A673 (cell line): ENCODE measurements around the gene GPHN. TPM values are rescaled to one million over a fixed set of nuclear protein-coding genes. Genes with fewer than 3 reads are reported as not detected.

Experiments used
- BruUV-seq: library from RNA; stranded (reverse); fragments of 400-500 nt; replicated peaks from 2 replicates; lab custom pipeline; 2021; lab: Mats Ljungman, UMichigan
- CTCF ChIA-PET: fragments of 300-600 bp; sonication (Branson Sonifier 250); formaldehyde crosslinking; loops from one replicate; lab custom pipeline; 2022; ENCODE audit warnings: antibody characterized with exemption; lab: Charles Lee
- POLR2A ChIA-PET: fragments of 300-600 bp; sonication (Branson Sonifier 250); formaldehyde crosslinking; loops from one replicate; lab custom pipeline; 2022; ENCODE audit warnings: antibody characterized with exemption; ENCODE audit not compliant: low non-redundant PET; lab: Charles Lee
- DNase-seq: peaks from one replicate; pipeline ENCODE4 v3.0.0-alpha.2; 2015; ENCODE audit warnings: low spot score
- H3K27ac ChIP-seq: fragments of 200-600 bp; sonication (generic); 2 replicates; pipeline ENCODE4 v1.5.1; 2016; ENCODE audit warnings: mixed run types, low read depth, mild to moderate bottlenecking, mixed read lengths, antibody characterized with exemption, low read length; ENCODE audit not compliant: poor library complexity, severe bottlenecking
- H3K27me3 ChIP-seq: fragments of 200-600 bp; sonication (generic); replicated peaks from 2 replicates; pipeline ENCODE4 v1.6.1; 2017; ENCODE audit warnings: mixed run types, low read depth, mild to moderate bottlenecking, mixed read lengths, antibody characterized with exemption, low read length; ENCODE audit not compliant: insufficient read depth, poor library complexity
- H3K36me3 ChIP-seq: fragments of 200-600 bp; sonication (generic); 2 replicates; pipeline ENCODE4 v1.6.1; 2016; ENCODE audit warnings: mixed run types, mild to moderate bottlenecking, mixed read lengths, antibody characterized with exemption, low read length; ENCODE audit not compliant: insufficient read depth, poor library complexity, severe bottlenecking
- H3K4me1 ChIP-seq: fragments of 200-600 bp; sonication (generic); 2 replicates; pipeline ENCODE4 v1.6.1; 2017; ENCODE audit warnings: mixed run types, mild to moderate bottlenecking, mixed read lengths, antibody characterized with exemption, low read length; ENCODE audit not compliant: insufficient read depth, poor library complexity, severe bottlenecking
- H3K4me3 ChIP-seq: fragments of 200-600 bp; sonication (generic); 2 replicates; pipeline ENCODE4 v1.5.1; 2016; ENCODE audit warnings: low read depth, mixed run types, mild to moderate bottlenecking, mixed read lengths, low read length; ENCODE audit not compliant: poor library complexity, severe bottlenecking
- H3K9me3 ChIP-seq: fragments of 200-600 bp; sonication (generic); 2 replicates; pipeline ENCODE4 v1.6.1; 2016; ENCODE audit warnings: mixed run types, low read depth, mild to moderate bottlenecking, mixed read lengths, antibody characterized with exemption, low read length; ENCODE audit not compliant: poor library complexity, severe bottlenecking
- EZH2 ChIP-seq: fragments of 200-600 bp; sonication (generic); IDR thresholded peaks from 2 replicates; pipeline ENCODE4 v1.6.1; 2017; ENCODE audit warnings: borderline replicate concordance, low read depth, mild to moderate bottlenecking, mixed read lengths, antibody characterized with exemption, low read length; ENCODE audit not compliant: poor library complexity, severe bottlenecking
- intact Hi-C: fragments of 100-400 bp; cut with micrococcal nuclease; formaldehyde crosslinking; loops from one replicate; pipeline ENCODE4 v1.10.0; 2022; ENCODE audit not compliant: unreplicated experiment
- total RNA-seq: library from RNA; stranded (reverse); gene quantifications from 2 replicates; pipeline ENCODE4 v1.2.3, GENCODE V29; 2021
- TF ChIP-seq, protein P1 (sequence below): fragments of 300-800, 200-600 bp; sonication (generic); conservative IDR thresholded peaks from 2 replicates; pipeline ENCODE4 v1.5.1; 2017; ENCODE audit warnings: low read depth, mild to moderate bottlenecking, antibody characterized with exemption, low read length, moderate library complexity, mixed read lengths

GPHN gene
- total RNA-seq, 1 experiment from 2014 or later: 30.3 TPM

DNA sequence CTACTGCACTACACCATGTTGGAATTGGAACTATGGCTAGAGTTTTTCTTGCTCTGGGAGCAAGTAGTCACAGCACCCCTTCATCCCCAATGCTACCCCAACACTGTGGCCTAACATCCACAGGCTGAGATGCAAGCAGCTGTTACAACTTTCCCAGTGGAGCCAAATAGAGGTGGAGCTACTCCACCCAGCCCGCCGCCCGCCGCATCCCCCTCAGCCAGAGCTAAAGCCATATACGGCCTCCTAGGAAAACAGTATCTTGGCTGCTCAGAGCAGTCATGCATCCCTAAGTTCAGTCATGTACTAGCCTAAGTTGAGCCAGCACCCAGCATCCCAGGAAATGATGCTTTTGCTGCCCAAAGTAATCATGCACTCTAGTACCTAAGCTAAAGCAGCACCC, 664.1 kb downstream of the GPHN start:
- intact Hi-C loops: no loop called here
- ChIA-PET CTCF (no interaction called here), POLR2A (no interaction called here)
- Histone ChIP-seq H3K36me3 (no peaks in the 10 kb centered on the region), H3K27me3 (no peaks in the 10 kb centered on the region), H3K27ac (no peak overlapping the region), H3K4me3 (no peak overlapping the region), H3K9me3 (peaks cover 11% of the 10 kb centered on the region), H3K4me1 (peaks cover 26% of the 10 kb centered on the region)
- no TSS peak for BruUV-seq
- no peak for DNase-seq
- TF ChIP-seq, protein P1, sequence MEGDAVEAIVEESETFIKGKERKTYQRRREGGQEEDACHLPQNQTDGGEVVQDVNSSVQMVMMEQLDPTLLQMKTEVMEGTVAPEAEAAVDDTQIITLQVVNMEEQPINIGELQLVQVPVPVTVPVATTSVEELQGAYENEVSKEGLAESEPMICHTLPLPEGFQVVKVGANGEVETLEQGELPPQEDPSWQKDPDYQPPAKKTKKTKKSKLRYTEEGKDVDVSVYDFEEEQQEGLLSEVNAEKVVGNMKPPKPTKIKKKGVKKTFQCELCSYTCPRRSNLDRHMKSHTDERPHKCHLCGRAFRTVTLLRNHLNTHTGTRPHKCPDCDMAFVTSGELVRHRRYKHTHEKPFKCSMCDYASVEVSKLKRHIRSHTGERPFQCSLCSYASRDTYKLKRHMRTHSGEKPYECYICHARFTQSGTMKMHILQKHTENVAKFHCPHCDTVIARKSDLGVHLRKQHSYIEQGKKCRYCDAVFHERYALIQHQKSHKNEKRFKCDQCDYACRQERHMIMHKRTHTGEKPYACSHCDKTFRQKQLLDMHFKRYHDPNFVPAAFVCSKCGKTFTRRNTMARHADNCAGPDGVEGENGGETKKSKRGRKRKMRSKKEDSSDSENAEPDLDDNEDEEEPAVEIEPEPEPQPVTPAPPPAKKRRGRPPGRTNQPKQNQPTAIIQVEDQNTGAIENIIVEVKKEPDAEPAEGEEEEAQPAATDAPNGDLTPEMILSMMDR: no peak
- no peak for TF ChIP-seq EZH2

DNA sequence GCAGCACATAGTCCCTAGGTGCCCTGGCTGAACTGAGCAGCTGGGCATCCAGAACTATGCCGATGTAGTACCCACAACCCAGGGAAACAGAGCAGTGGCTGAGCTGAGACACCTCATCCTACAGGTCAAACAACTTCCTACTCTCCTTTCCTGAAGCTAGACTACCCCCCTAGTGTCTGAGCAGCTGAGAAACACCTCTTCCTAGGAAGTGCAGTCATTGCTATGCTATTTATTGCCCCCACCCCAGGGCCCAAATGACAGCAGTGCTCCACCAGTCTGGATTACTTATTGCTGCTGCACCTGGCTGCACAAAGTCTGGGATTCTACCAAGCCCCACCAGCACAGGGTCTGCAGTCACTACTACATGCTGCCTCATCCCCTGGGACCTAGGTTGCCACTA, 664.6 kb downstream of the GPHN start:
- no peak for DNase-seq
- ChIA-PET POLR2A (no interaction called here), CTCF (no interaction called here)
- no peak overlapping the region for H3K4me3 ChIP-seq
- TF ChIP-seq, protein P1: no peak
- TF ChIP-seq EZH2: no peak
- intact Hi-C loops: no loop called here
- peaks cover 22% of the 10 kb centered on the region for H3K4me1 ChIP-seq
- H3K9me3 ChIP-seq: peaks cover 11% of the 10 kb centered on the region
- BruUV-seq: no TSS peak
- no peak overlapping the region for H3K27ac ChIP-seq
- no peaks in the 10 kb centered on the region for H3K27me3 ChIP-seq
- H3K36me3 ChIP-seq: no peaks in the 10 kb centered on the region

DNA sequence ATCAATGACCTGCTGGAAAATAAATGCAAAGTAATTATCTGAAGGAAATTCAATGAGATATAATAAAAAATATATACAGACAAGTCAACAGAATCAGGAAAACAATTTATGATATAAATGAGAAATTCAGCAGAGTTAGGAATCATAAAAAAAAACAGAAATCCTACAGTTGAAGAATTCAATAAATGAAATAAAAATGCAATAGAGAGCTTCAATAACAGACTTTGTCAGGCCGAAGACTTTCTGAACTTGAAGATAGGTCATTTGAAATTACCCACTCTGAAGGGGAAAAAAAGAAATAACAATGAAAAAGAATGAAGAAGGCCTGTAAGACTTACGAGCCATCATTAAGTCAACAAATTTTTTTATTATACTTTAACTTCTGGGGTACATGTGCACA, 665.8 kb downstream of the GPHN start:
- ChIA-PET CTCF (no interaction called here), POLR2A (no interaction called here)
- TF ChIP-seq, protein P1: no peak
- no peak for TF ChIP-seq EZH2
- Histone ChIP-seq H3K4me1 (peaks cover 10% of the 10 kb centered on the region), H3K27me3 (no peaks in the 10 kb centered on the region), H3K27ac (no peak overlapping the region), H3K9me3 (peaks cover 13% of the 10 kb centered on the region), H3K4me3 (no peak overlapping the region), H3K36me3 (no peaks in the 10 kb centered on the region)
- intact Hi-C loops: no loop called here
- DNase-seq: no peak
- BruUV-seq: no TSS peak
